Measurements from ENCODE around the gene MON1B.

MON1B gene

GRCh38 chr16:77190478-77191258 lies at the start of gene MON1B:
Gene MON1B (plus strand): TSS chr16:77191190. CDS start chr16:77191486, 296 bp downstream.
- H3K27ac ChIP-seq (ENCODE audit: poor library complexity, severe bottlenecking): peak within 1 kb of the TSS; percentile 70
- H3K9me3 ChIP-seq (ENCODE audit: severe bottlenecking): no peaks in the 10 kb centered on the region
- H3K4me3 ChIP-seq (ENCODE audit: severe bottlenecking): peak within 1 kb of the TSS; percentile 52
- no peak for TF ChIP-seq CTCF (IDR thresholded peaks at IDR 0.05; ENCODE audit: poor library complexity, severe bottlenecking)
- H3K4me1 ChIP-seq (ENCODE audit: insufficient read depth, poor library complexity, severe bottlenecking): peaks cover 12% of the 10 kb centered on the region
- DNase-seq (ENCODE audit: low spot score) (peak; percentile 98), ATAC-seq (ENCODE audit: low read depth) (peak; percentile 99)
- no peaks in the 10 kb centered on the region for H3K27me3 ChIP-seq (ENCODE audit: insufficient read depth, poor library complexity, severe bottlenecking)
- H3K36me3 ChIP-seq (ENCODE audit: low read depth): peaks cover 23% of the 10 kb centered on the region

- Histone ChIP-seq H3K4me1 (ENCODE audit: insufficient read depth, poor library complexity, severe bottlenecking) (no peaks in the 10 kb centered on the region), H3K9me3 (ENCODE audit: severe bottlenecking) (no peaks in the 10 kb centered on the region), H3K36me3 (ENCODE audit: low read depth) (no peaks in the 10 kb centered on the region), H3K27ac (ENCODE audit: poor library complexity, severe bottlenecking) (no peak overlapping the region), H3K27me3 (ENCODE audit: insufficient read depth, poor library complexity, severe bottlenecking) (peaks cover 3% of the 10 kb centered on the region), H3K4me3 (ENCODE audit: severe bottlenecking) (no peak overlapping the region)
- ATAC-seq (ENCODE audit: low read depth) (no peak), DNase-seq (ENCODE audit: low spot score) (no peak)
- no peak for TF ChIP-seq CTCF (IDR thresholded peaks at IDR 0.05; ENCODE audit: poor library complexity, severe bottlenecking)
Measured at GRCh38 chr16:77143364-77143763, 47.6 kb upstream of the MON1B start.

GRCh38 chr16:77148121-77148520 lies 42.9 kb upstream of the MON1B start:
- no peaks in the 10 kb centered on the region for H3K27me3 ChIP-seq (ENCODE audit: insufficient read depth, poor library complexity, severe bottlenecking)
- ATAC-seq (ENCODE audit: low read depth): no peak

GRCh38 chr16:77157346-77158058 lies 33.5 kb upstream of the MON1B start:
- ATAC-seq (ENCODE audit: low read depth): no peak
- no peak for TF ChIP-seq CTCF (IDR thresholded peaks at IDR 0.05; ENCODE audit: poor library complexity, severe bottlenecking)
- Histone ChIP-seq H3K9me3 (ENCODE audit: severe bottlenecking) (no peaks in the 10 kb centered on the region), H3K27ac (ENCODE audit: poor library complexity, severe bottlenecking) (no peak overlapping the region), H3K4me3 (ENCODE audit: severe bottlenecking) (no peak overlapping the region), H3K27me3 (ENCODE audit: insufficient read depth, poor library complexity, severe bottlenecking) (peaks cover 13% of the 10 kb centered on the region), H3K4me1 (ENCODE audit: insufficient read depth, poor library complexity, severe bottlenecking) (no peaks in the 10 kb centered on the region), H3K36me3 (ENCODE audit: low read depth) (no peaks in the 10 kb centered on the region)
- no peak for DNase-seq (ENCODE audit: low spot score)

More at GRCh38 chr16:77148121-77148520, 42.9 kb upstream of the MON1B start:
- TF ChIP-seq CTCF (IDR thresholded peaks at IDR 0.05; ENCODE audit: poor library complexity, severe bottlenecking): no peak
- Histone ChIP-seq H3K9me3 (ENCODE audit: severe bottlenecking) (no peaks in the 10 kb centered on the region), H3K27ac (ENCODE audit: poor library complexity, severe bottlenecking) (no peak overlapping the region), H3K4me1 (ENCODE audit: insufficient read depth, poor library complexity, severe bottlenecking) (no peaks in the 10 kb centered on the region), H3K4me3 (ENCODE audit: severe bottlenecking) (no peak overlapping the region), H3K36me3 (ENCODE audit: low read depth) (no peaks in the 10 kb centered on the region)
- no peak for DNase-seq (ENCODE audit: low spot score)

All from RWPE2 (cell line).